Lower leg skin (tissue), 4 donors: ENCODE results near the gene DMXL2. TPM values are rescaled to one million over a fixed set of nuclear protein-coding genes. Genes with fewer than 3 reads are reported as not detected.

Source experiments
- DNase-seq, 2 donors: peaks; one replicate each; pipeline ENCODE4 v3.0.0-alpha.2; 2019; ENCODE audit warnings: low spot score in 2 of 2
- H3K4me3 ChIP-seq: fragments of 200-600 bp; sonication (generic); 2 replicates; pipeline ENCODE4 v1.5.1; 2017; ENCODE audit warnings: mild to moderate bottlenecking, low read depth; ENCODE audit not compliant: poor library complexity, severe bottlenecking
- POLR2A ChIP-seq, 2 donors: fragments of 450-650 bp; IDR thresholded peaks; one replicate each; pipeline ENCODE4 v1.6.1; 2016 to 2017; ENCODE audit warnings: antibody characterized with exemption in 2 of 2, mild to moderate bottlenecking in 1 of 2, moderate library complexity in 1 of 2
- WGBS, 2 donors: methylation state at CpG; one replicate each; pipeline ENCODE4 v1.1.5; 2018; 5-methylcytosine and 5-hydroxymethylcytosine counted together
- intact Hi-C: fragments of 100-400 bp; cut with DNase I; formaldehyde crosslinking; loops from one replicate; pipeline ENCODE4 v1.15.0; 2023; ENCODE audit warnings: low total_unique reads
- total RNA-seq, 4 donors: library from RNA; depleted of rRNA; stranded (reverse); fragments of >200 nt; gene quantifications; one replicate each; pipeline ENCODE4 v1.1.0, GENCODE V29; 2016
- TF ChIP-seq, protein P1 (sequence below), 3 donors: fragments of 450-650 bp; IDR thresholded peaks; one replicate each; pipeline ENCODE4 v1.5.1; 2016; ENCODE audit warnings: antibody characterized with exemption in 3 of 3, mild to moderate bottlenecking in 3 of 3, moderate library complexity in 2 of 3

The DMXL2 gene
- total RNA-seq, 4 donors from 2014 or later = 4.0 to 10.5 (median 6.6) TPM

- 65 to 82% methylated on average over 3 of the region's 3 CpGs for WGBS, 2 donors
- no peak overlapping the region for H3K4me3 ChIP-seq
- no peak for TF ChIP-seq POLR2A (IDR thresholded peaks at IDR 0.05)
- TF ChIP-seq, protein P1, sequence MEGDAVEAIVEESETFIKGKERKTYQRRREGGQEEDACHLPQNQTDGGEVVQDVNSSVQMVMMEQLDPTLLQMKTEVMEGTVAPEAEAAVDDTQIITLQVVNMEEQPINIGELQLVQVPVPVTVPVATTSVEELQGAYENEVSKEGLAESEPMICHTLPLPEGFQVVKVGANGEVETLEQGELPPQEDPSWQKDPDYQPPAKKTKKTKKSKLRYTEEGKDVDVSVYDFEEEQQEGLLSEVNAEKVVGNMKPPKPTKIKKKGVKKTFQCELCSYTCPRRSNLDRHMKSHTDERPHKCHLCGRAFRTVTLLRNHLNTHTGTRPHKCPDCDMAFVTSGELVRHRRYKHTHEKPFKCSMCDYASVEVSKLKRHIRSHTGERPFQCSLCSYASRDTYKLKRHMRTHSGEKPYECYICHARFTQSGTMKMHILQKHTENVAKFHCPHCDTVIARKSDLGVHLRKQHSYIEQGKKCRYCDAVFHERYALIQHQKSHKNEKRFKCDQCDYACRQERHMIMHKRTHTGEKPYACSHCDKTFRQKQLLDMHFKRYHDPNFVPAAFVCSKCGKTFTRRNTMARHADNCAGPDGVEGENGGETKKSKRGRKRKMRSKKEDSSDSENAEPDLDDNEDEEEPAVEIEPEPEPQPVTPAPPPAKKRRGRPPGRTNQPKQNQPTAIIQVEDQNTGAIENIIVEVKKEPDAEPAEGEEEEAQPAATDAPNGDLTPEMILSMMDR (IDR thresholded peaks at IDR 0.05) = no peak
- intact Hi-C loops = no loop called here
- DNase-seq = no peak
Observed at GRCh38 chr15:51602484-51602883, 20.1 kb downstream of the DMXL2 start.

DNA sequence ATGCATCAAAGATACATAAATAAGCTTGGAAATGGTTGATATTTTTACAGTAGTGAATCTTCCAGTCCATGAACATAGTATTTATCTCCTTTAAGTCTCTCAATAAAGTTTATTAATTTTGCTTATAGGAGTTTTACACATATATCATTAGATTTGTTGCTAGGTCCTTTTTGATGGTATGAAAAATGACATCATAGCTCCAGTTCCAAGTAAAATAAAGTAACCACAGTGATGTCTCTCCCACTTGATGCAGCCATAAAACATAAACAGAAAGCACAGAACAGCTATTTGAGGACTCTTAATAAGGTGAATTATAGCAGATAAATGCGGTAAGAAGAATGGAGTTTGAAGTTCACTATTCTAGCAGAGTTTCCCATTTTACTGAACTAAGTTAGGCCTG, 20.8 kb downstream of the DMXL2 start:
- no peak for DNase-seq

GRCh38 chr15:51600114-51600513, 22.5 kb downstream of the DMXL2 start:
- 89 to 100% methylated on average over 1 of the region's 1 CpG for WGBS, 2 donors
- H3K4me3 ChIP-seq = no peak overlapping the region
- intact Hi-C loops = no loop called here
- no peak for DNase-seq
- TF ChIP-seq POLR2A (IDR thresholded peaks at IDR 0.05) = no peak
- TF ChIP-seq, protein P1 (IDR thresholded peaks at IDR 0.05) = no peak

More for the DNA sequence above, 20.8 kb downstream of the DMXL2 start:
- H3K4me3 ChIP-seq = no peak overlapping the region
- 92 to 100% methylated on average over 1 of the region's 1 CpG for whole genome bisulfite sequencing, 2 donors
- intact Hi-C loops = no loop called here
- TF ChIP-seq, protein P1 (IDR thresholded peaks at IDR 0.05) = no peak
- TF ChIP-seq POLR2A (IDR thresholded peaks at IDR 0.05) = no peak

GRCh38 chr15:51589881-51590568, 32.5 kb downstream of the DMXL2 start:
- 81 to 84% methylated on average over 2 of the region's 2 CpGs for WGBS, 2 donors
- no peak for DNase-seq
- intact Hi-C loops = no loop called here
- no peak overlapping the region for H3K4me3 ChIP-seq
- TF ChIP-seq POLR2A (IDR thresholded peaks at IDR 0.05) = no peak
- TF ChIP-seq, protein P1 (IDR thresholded peaks at IDR 0.05) = no peak

DNA sequence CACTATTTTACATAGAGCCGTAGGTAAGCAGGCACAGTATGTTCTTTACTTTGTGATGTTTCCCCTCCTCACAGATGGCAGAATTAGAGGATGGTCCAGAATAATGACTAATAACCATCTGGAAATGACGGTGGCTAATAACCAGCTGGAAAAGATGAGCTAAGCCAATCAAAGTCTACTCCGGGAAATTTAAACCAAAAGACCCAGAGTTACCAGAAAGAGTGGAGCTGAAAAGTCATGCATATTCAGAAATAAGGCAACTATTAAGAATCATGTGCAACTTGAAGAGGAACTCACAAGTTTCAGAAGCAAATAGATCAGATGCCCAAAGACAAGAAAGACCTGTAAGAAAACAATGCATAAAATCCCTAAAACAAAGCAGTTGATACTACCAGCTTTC, 33.6 kb downstream of the DMXL2 start:
- no peak overlapping the region for H3K4me3 ChIP-seq
- WGBS, 2 donors = 83 to 90% methylated on average over 3 of the region's 3 CpGs
- intact Hi-C loops = no loop called here
- no peak for DNase-seq
- TF ChIP-seq, protein P1 (IDR thresholded peaks at IDR 0.05) = no peak
- no peak for TF ChIP-seq POLR2A (IDR thresholded peaks at IDR 0.05)

GRCh38 chr15:51585986-51586385, 36.6 kb downstream of the DMXL2 start:
- TF ChIP-seq, protein P1 (IDR thresholded peaks at IDR 0.05) = no peak
- TF ChIP-seq POLR2A (IDR thresholded peaks at IDR 0.05) = no peak
- no peak overlapping the region for H3K4me3 ChIP-seq
- DNase-seq = no peak
- intact Hi-C loops = no loop called here
- 79 to 82% methylated on average over 5 of the region's 5 CpGs for WGBS, 2 donors
